Subcutaneous adipose tissue (tissue), 4 donors: ENCODE results near the gene ATXN2. TPM values are rescaled to one million over a fixed set of nuclear protein-coding genes. Genes with fewer than 3 reads are reported as not detected.

ENCODE experiments used
- CTCF ChIP-seq: fragments of 450-650 bp; IDR thresholded peaks from one replicate; pipeline ENCODE4 v1.5.1; 2016; ENCODE audit warnings: low read depth, mild to moderate bottlenecking, control low read depth, antibody characterized with exemption, moderate library complexity
- total RNA-seq, 4 donors: library from RNA; depleted of rRNA; stranded (reverse); fragments of >200 nt; gene quantifications; one replicate each; pipeline ENCODE4 v1.1.0, GENCODE V29; 2016

ATXN2 gene
- total RNA-seq, 4 donors from 2014 or later: 39.4 to 56.1 (median 45.6) TPM

- TF ChIP-seq CTCF: no peak
These were observed 36.4 kb upstream of the ATXN2 start for GRCh38 chr12:111635524-111635923.

- no peak for TF ChIP-seq CTCF
These were observed 29.6 kb upstream of the ATXN2 start for GRCh38 chr12:111628505-111629260.

- TF ChIP-seq CTCF: no peak
These were observed 27.1 kb upstream of the ATXN2 start for GRCh38 chr12:111626230-111626629.

DNA sequence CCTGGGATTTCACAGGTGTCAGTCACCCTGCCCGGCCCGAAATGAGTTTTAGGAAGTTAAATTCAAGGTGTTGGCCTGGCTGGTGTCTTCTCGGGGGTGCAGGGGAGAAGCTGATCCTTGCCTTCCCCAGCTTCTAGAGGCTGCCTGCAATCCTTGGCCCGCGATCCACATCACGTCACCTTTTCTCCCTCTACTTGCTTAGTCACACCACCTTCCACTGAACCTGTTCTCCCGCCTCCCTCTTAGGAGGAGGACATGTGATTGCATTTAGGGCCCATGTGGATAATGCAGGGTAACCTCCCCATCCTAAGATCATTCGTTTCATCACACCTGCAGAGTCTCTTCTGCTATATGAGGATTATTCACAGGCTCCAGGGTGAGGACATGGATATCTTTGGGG is 25.4 kb upstream of the ATXN2 start:
- no peak for TF ChIP-seq CTCF

- no peak for TF ChIP-seq CTCF
These were observed 17.1 kb upstream of the ATXN2 start for GRCh38 chr12:111616177-111616623.

- no peak for TF ChIP-seq CTCF
These were observed 8.1 kb upstream of the ATXN2 start for GRCh38 chr12:111607239-111607638.

GRCh38 chr12:111606767-111607230 is 7.7 kb upstream of the ATXN2 start:
- TF ChIP-seq CTCF: no peak
